Measurements from ENCODE around the gene PLVAP. TPM values are rescaled to one million over a fixed set of nuclear protein-coding genes. Genes with fewer than 3 reads are reported as not detected.

The PLVAP gene
- total and polyA plus RNA-seq, 9 of the 15 experiments (the other 6 are each of a cell fraction or from before 2014, with no cell fraction given), result 0.09 to 0.84 (median 0.51) TPM; not detected in 4

GRCh38 chr19:17309198-17309964, 67.8 kb downstream of the PLVAP start, which contains the start of gene DDA1 (continued):
- TF ChIP-seq ZNF512 (tag; IDR thresholded peaks at IDR 0.05), result no peak
- TF ChIP-seq NBN (IDR thresholded peaks at IDR 0.05; ENCODE audit: low read depth), result no peak; the same call in 1 of the 2 replicates
- no peak; the same call in 1 of the 2 replicates for TF ChIP-seq ETV5 (CRISPR knock-in tag; IDR thresholded peaks at IDR 0.05; ENCODE audit: low read depth)
- no peak for TF ChIP-seq ZNF280A (IDR thresholded peaks at IDR 0.05; ENCODE audit: low read depth, partially characterized antibody)
- no peak for TF ChIP-seq ZNF445 (CRISPR knock-in tag; IDR thresholded peaks at IDR 0.05; ENCODE audit: low read depth)
- TF ChIP-seq WHSC1 (IDR thresholded peaks at IDR 0.05; ENCODE audit: low read length), result no peak
- TF ChIP-seq THAP12 (CRISPR knock-in tag; IDR thresholded peaks at IDR 0.05), result no peak
- TF ChIP-seq ELF4 (CRISPR knock-in tag; IDR thresholded peaks at IDR 0.05), result no peak
- TF ChIP-seq ZNF384 (IDR thresholded peaks at IDR 0.05; ENCODE audit: low read depth, low read length), result no peak
- TF ChIP-seq NR3C1 (CRISPR knock-in tag; IDR thresholded peaks at IDR 0.05), result no peak
- TF ChIP-seq ZBTB9 (CRISPR knock-in tag; IDR thresholded peaks at IDR 0.05), result no peak
- no peak for TF ChIP-seq PTBP1 (IDR thresholded peaks at IDR 0.05; ENCODE audit: low read depth, low read length)
- TF ChIP-seq MCM3 (IDR thresholded peaks at IDR 0.05), result no peak
- no peak for TF ChIP-seq HDGF (IDR thresholded peaks at IDR 0.05)
- TF ChIP-seq ETV6 (IDR thresholded peaks at IDR 0.05; ENCODE audit: borderline replicate concordance in 1 of 2, low read depth in 2 of 2, low read length in 1 of 2), result no peak
- no peak for TF ChIP-seq ETV6 (CRISPR knock-in tag; IDR thresholded peaks at IDR 0.05; ENCODE audit: borderline replicate concordance)
- TF ChIP-seq ZNF277 (CRISPR knock-in tag; IDR thresholded peaks at IDR 0.05; ENCODE audit: borderline replicate concordance), result no peak
- peak; percentile 74 for TF ChIP-seq MTA2 (IDR thresholded peaks at IDR 0.05; ENCODE audit: low read depth)
- 0 out of 2 replicates have a peak, but pooled peaks have one; percentile 15 for TF ChIP-seq MYC (IDR thresholded peaks at IDR 0.05; ENCODE audit: low read depth, low read length)
- peak; percentile 54; the same call in 1 of the 2 replicates for TF ChIP-seq MYC (CRISPR knock-in tag; IDR thresholded peaks at IDR 0.05; ENCODE audit: borderline replicate concordance, low read depth)
- TF ChIP-seq NR1H2 (CRISPR knock-in tag; IDR thresholded peaks at IDR 0.05), result no peak

All from K562 (cell line).